NT2/D1 (cell line): ENCODE data around the gene LRRC40.

ENCODE experiments used
- DNase-seq: peaks from one replicate; pipeline ENCODE4 v3.0.0-alpha.2; 2011; ENCODE audit warnings: low read depth, low spot score
- H3K27me3 ChIP-seq: 2 replicates; pipeline ENCODE4 v1.6.0; 2011; ENCODE audit warnings: mild to moderate bottlenecking; ENCODE audit not compliant: insufficient read length, insufficient read depth
- H3K36me3 ChIP-seq: 2 replicates; pipeline ENCODE4 v1.6.1; 2011; ENCODE audit warnings: mild to moderate bottlenecking, low read length, mixed read lengths; ENCODE audit not compliant: insufficient read depth, insufficient read length
- H3K4me1 ChIP-seq: 2 replicates; pipeline ENCODE4 v1.5.1; 2011; ENCODE audit not compliant: insufficient read depth, insufficient read length
- H3K4me3 ChIP-seq: 2 replicates; pipeline ENCODE4 v1.5.1; 2011; ENCODE audit warnings: low read depth; ENCODE audit not compliant: insufficient read length
- H3K9ac ChIP-seq: 2 replicates; pipeline ENCODE4 v1.6.0; 2011; ENCODE audit warnings: low read depth; ENCODE audit not compliant: insufficient read length
- H3K9me3 ChIP-seq: 2 replicates; pipeline ENCODE4 v1.5.1; 2011; ENCODE audit warnings: mild to moderate bottlenecking, low read length; ENCODE audit not compliant: insufficient read depth
- SUZ12 ChIP-seq: IDR thresholded peaks from 2 replicates; pipeline ENCODE4 v1.6.1; 2011; ENCODE audit not compliant: insufficient read length, insufficient read depth; ENCODE audit errors: extremely low read depth
- YY1 ChIP-seq: IDR thresholded peaks from 2 replicates; pipeline ENCODE4 v1.6.1; 2011; ENCODE audit not compliant: insufficient read length, insufficient read depth
- ZNF274 ChIP-seq: IDR thresholded peaks from 2 replicates; pipeline ENCODE4 v1.6.1; 2011; ENCODE audit warnings: mild to moderate bottlenecking, low read depth, low read length

The LRRC40 gene

DNA sequence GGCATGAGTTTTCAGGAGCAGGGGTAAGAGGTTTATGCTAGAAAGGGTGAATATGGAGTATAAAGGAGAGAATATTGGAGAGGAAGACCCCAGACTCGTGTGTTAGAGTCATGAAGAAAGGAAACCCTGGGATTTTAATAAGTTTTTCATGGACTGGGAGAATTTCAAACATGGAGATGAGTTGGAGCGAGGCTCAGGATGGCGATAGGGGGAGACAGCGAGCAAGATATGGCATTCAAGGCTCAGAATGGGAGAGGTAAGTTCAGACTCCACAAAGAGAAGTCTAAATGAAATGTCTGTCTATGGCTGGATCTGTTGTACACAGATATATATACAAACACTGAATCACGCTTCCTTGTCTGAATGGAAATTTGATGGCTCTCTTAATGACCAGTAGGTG, 92.5 kb downstream of the LRRC40 start:
- Histone ChIP-seq H3K27me3 (no peaks in the 10 kb centered on the region), H3K4me3 (no peak overlapping the region), H3K9me3 (no peaks in the 10 kb centered on the region), H3K36me3 (no peaks in the 10 kb centered on the region), H3K4me1 (no peaks in the 10 kb centered on the region), H3K9ac (no peak overlapping the region)
- DNase-seq = no peak
- TF ChIP-seq YY1 = no peak
- no peak for TF ChIP-seq SUZ12
- no peak for TF ChIP-seq ZNF274

DNA sequence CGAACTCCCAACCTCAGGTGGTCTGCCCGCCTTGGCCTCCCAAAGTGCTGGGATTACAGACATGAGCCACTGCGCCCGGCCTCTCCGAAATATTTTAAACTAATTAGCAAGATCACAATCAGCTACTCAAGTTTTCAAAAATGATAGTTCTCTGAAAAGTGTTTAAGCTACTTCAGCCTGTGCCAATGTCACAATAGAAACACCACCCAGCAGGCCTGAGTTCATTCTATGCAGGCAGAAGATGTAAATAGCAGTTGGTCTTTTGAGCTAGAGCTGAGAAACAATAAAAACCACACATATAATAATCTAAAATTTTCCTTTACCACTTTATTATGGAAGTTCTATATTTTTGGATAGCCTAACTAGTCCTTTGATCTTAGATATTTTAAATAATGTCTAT, 96.1 kb downstream of the LRRC40 start:
- Histone ChIP-seq H3K4me3 (no peak overlapping the region), H3K4me1 (no peaks in the 10 kb centered on the region), H3K9me3 (no peaks in the 10 kb centered on the region), H3K9ac (no peak overlapping the region), H3K36me3 (no peaks in the 10 kb centered on the region), H3K27me3 (no peaks in the 10 kb centered on the region)
- TF ChIP-seq YY1 (no peak), ZNF274 (no peak), SUZ12 (no peak)
- DNase-seq = no peak

DNA sequence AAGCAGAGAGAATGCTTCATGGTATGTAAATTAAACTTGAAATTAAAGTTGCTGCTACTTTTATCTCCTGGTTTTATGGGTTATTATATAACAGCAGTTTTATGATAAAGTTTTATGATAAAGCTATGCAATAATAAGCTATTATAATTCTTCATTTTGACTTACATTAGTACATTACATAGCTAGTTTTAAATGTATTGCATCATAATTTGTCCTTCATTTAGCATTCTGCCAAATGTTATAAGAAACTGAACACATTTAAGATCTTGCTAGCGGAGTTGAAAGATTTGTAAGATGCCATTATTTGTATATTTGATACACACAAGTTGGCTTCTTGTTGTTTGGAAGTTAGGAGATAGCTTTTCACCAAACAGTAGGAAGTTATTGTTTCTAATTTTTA, 101.6 kb downstream of the LRRC40 start:
- H3K4me3 ChIP-seq = no peak overlapping the region
- no peaks in the 10 kb centered on the region for H3K9me3 ChIP-seq
- H3K36me3 ChIP-seq = no peaks in the 10 kb centered on the region
- H3K27me3 ChIP-seq = no peaks in the 10 kb centered on the region
- no peak for DNase-seq
- TF ChIP-seq YY1 = no peak
- TF ChIP-seq ZNF274 = no peak
- no peak for TF ChIP-seq SUZ12
- H3K4me1 ChIP-seq = no peaks in the 10 kb centered on the region
- H3K9ac ChIP-seq = no peak overlapping the region

DNA sequence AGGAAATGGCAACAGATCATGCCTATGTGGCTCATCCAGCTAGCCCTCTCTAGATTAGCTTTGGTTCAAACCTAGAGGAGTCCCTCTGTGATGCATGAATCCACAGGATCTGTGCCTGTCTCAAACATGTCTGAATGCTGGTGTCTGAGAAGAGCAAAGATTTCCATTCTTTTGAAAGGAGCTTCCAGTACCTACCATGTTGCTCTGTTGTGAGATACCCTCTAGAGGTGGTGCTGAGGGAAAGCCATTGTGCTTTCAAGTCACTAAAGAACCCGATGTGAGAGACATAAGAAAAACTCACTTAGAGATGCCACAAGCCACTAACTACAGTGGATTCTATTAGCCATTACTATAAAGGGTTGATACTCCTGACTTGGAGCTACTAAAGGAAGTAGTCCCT, 103.6 kb downstream of the LRRC40 start:
- no peaks in the 10 kb centered on the region for H3K4me1 ChIP-seq
- H3K4me3 ChIP-seq = no peak overlapping the region
- DNase-seq = no peak
- H3K36me3 ChIP-seq = no peaks in the 10 kb centered on the region
- H3K9me3 ChIP-seq = no peaks in the 10 kb centered on the region
- TF ChIP-seq SUZ12 (no peak), ZNF274 (no peak), YY1 (no peak)
- no peaks in the 10 kb centered on the region for H3K27me3 ChIP-seq
- H3K9ac ChIP-seq = no peak overlapping the region

DNA sequence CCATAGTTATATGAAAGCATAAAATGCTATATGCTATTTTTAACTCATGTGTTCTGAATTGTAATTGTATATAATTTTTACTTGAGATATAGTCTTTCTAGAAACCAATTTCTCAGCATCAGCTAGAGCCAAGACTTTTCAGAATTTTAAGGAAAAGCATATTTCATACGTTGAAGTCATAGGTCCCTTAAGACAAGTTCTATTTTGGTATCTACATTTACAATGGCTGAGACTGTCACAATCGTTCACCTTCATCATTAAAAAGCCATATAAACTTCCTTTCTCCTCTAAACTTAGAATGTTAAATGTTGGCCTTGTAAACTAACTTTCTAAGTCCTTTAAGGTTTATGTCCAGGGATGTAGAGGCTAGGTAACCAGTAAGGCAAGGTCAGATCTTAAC, 104.1 kb downstream of the LRRC40 start:
- H3K9ac ChIP-seq = no peak overlapping the region
- no peak for DNase-seq
- H3K4me1 ChIP-seq = no peaks in the 10 kb centered on the region
- no peaks in the 10 kb centered on the region for H3K9me3 ChIP-seq
- TF ChIP-seq ZNF274 (no peak), SUZ12 (no peak), YY1 (no peak)
- H3K36me3 ChIP-seq = no peaks in the 10 kb centered on the region
- no peak overlapping the region for H3K4me3 ChIP-seq
- no peaks in the 10 kb centered on the region for H3K27me3 ChIP-seq
